T follicular helper cell (primary cell): ENCODE results near the gene TMEM272.
"Not testable (repeated sequence)": the region's sequence is repeated elsewhere in the genome, so short reads cannot be mapped to it uniquely, and the experiment has no call there.

ENCODE experiments used
- DNase-seq: peaks from one replicate; pipeline ENCODE4 v3.0.0-alpha.2; 2020; ENCODE audit warnings: low read depth

Gene TMEM272

GRCh38 chr13:51824712-51825111 lies 20.3 kb downstream of the TMEM272 start:
- not testable (repeated sequence) for DNase-seq

GRCh38 chr13:51823863-51824262 lies 21.1 kb downstream of the TMEM272 start:
- DNase-seq = no peak

GRCh38 chr13:51823359-51823758 lies 21.6 kb downstream of the TMEM272 start:
- no peak for DNase-seq

- no peak for DNase-seq
These were observed 22.7 kb downstream of the TMEM272 start for GRCh38 chr13:51822106-51822815.

GRCh38 chr13:51821606-51822005 lies 23.4 kb downstream of the TMEM272 start:
- DNase-seq = no peak

- no peak for DNase-seq
These were observed 24.9 kb downstream of the TMEM272 start for GRCh38 chr13:51820016-51820597.

GRCh38 chr13:51819544-51819943 lies 25.4 kb downstream of the TMEM272 start:
- DNase-seq = no peak

- no peak for DNase-seq
These were observed 26.0 kb downstream of the TMEM272 start for GRCh38 chr13:51818781-51819511.

GRCh38 chr13:51818276-51818675 lies 26.7 kb downstream of the TMEM272 start:
- no peak for DNase-seq

GRCh38 chr13:51817717-51818116 lies 27.3 kb downstream of the TMEM272 start:
- DNase-seq = no peak

- no peak for DNase-seq
These were observed 28.2 kb downstream of the TMEM272 start for GRCh38 chr13:51816604-51817249.

GRCh38 chr13:51815848-51816247 lies 29.1 kb downstream of the TMEM272 start:
- no peak for DNase-seq

GRCh38 chr13:51814825-51815650 lies 29.9 kb downstream of the TMEM272 start:
- peak; percentile 57 for DNase-seq

- no peak for DNase-seq
These were observed 30.9 kb downstream of the TMEM272 start for GRCh38 chr13:51814071-51814470.

- no peak for DNase-seq
These were observed 33.0 kb downstream of the TMEM272 start for GRCh38 chr13:51811920-51812451.

- no peak for DNase-seq
These were observed 33.9 kb downstream of the TMEM272 start for GRCh38 chr13:51811046-51811445.

GRCh38 chr13:51808811-51809210 lies 36.2 kb downstream of the TMEM272 start:
- DNase-seq = no peak

- DNase-seq = no peak
These were observed 37.9 kb downstream of the TMEM272 start for GRCh38 chr13:51807041-51807440.

- DNase-seq = no peak
These were observed 38.4 kb downstream of the TMEM272 start for GRCh38 chr13:51806566-51806965.

- DNase-seq = no peak
These were observed 39.1 kb downstream of the TMEM272 start for GRCh38 chr13:51805925-51806324.

GRCh38 chr13:51805313-51805712 lies 39.7 kb downstream of the TMEM272 start:
- DNase-seq = no peak
